H1 (cell line): ENCODE measurements around the gene DAND5. TPM values are rescaled to one million over a fixed set of nuclear protein-coding genes. Genes with fewer than 3 reads are reported as not detected.

Experiments used
- CTCF ChIA-PET: fragments of 300-600 bp; sonication (Branson Sonifier 250); formaldehyde crosslinking; loops from one replicate; lab custom pipeline; 2021; ENCODE audit not compliant: partially characterized antibody; lab: Charles Lee
- POLR2A ChIA-PET: fragments of 300-600 bp; sonication (Branson Sonifier 250); formaldehyde crosslinking; loops from one replicate; lab custom pipeline; 2021; ENCODE audit warnings: inconsistent platforms; ENCODE audit not compliant: partially characterized antibody; lab: Charles Lee
- DNase-seq, 2 experiments: peaks; one replicate each; pipeline versions ENCODE4 v3.0.0 to v3.0.0-alpha.2; 2010 to 2022; ENCODE audit warnings: low spot score in 2 of 2, low read depth in 1 of 2, mixed read lengths in 1 of 2
- FAIRE-seq: peaks from 2 replicates; lab custom pipeline; 2011; peaks lifted over from hg19 to GRCh38; lab: Jason Lieb, UNC
- H2AFZ ChIP-seq: 2 replicates; pipeline ENCODE4 v1.8.1; 2012; ENCODE audit warnings: low read length, inconsistent platforms
- H2AK5ac ChIP-seq: 2 replicates; pipeline ENCODE4 v1.6.1; 2013; ENCODE audit warnings: low read depth, low read length
- H2BK120ac ChIP-seq: replicated peaks from 2 replicates; pipeline ENCODE3; 2013; ENCODE audit warnings: low read depth, low read length, inconsistent platforms
- H2BK12ac ChIP-seq: 2 replicates; pipeline ENCODE4 v1.6.1; 2013; ENCODE audit warnings: low read depth, low read length
- H2BK15ac ChIP-seq: 2 replicates; pipeline ENCODE4 v1.6.1; 2013; ENCODE audit warnings: low read length
- H2BK20ac ChIP-seq: 2 replicates; pipeline ENCODE4 v1.6.1; 2013; ENCODE audit warnings: low read length
- H2BK5ac ChIP-seq: 2 replicates; pipeline ENCODE4 v1.6.1; 2013; ENCODE audit warnings: low read depth, low read length
- H3K14ac ChIP-seq: 2 replicates; pipeline ENCODE4 v1.6.1; 2013; ENCODE audit warnings: inconsistent platforms; ENCODE audit not compliant: insufficient read length
- H3K18ac ChIP-seq: 2 replicates; pipeline ENCODE4 v1.6.1; 2013; ENCODE audit warnings: low read length; ENCODE audit errors: extremely low read depth
- H3K23ac ChIP-seq: 2 replicates; pipeline ENCODE4 v1.6.1; 2013; ENCODE audit warnings: inconsistent platforms; ENCODE audit not compliant: insufficient read length
- H3K23me2 ChIP-seq: 2 replicates; pipeline ENCODE4 v1.6.1; 2013; ENCODE audit warnings: low read depth, low read length
- H3K27ac ChIP-seq: 2 replicates; pipeline ENCODE4 v1.6.1; 2011; ENCODE audit warnings: low read depth, low read length, inconsistent platforms
- H3K27me3 ChIP-seq, 4 experiments: replicated peaks in 1 of 4; 1 replicate in 1 of 4; 2 replicates in 3 of 4; pipeline versions ENCODE4 v1.6.1 to v1.8.1; 2011 to 2013; ENCODE audit warnings: low read length in 3 of 4, mild to moderate bottlenecking in 3 of 4, inconsistent platforms in 2 of 4, mixed read lengths in 2 of 4, moderate library complexity in 1 of 4; ENCODE audit not compliant: control insufficient read depth in 3 of 4, insufficient read depth in 3 of 4; ENCODE audit errors: extremely low read depth in 1 of 4
- H3K36me3 ChIP-seq, 4 experiments: 2 replicates each; pipeline versions ENCODE4 v1.6.1 to v1.8.1; 2011 to 2013; ENCODE audit warnings: mild to moderate bottlenecking in 4 of 4, low read length in 3 of 4, moderate library complexity in 2 of 4, control low read depth in 1 of 4, inconsistent platforms in 1 of 4; ENCODE audit not compliant: insufficient read depth in 4 of 4, control insufficient read depth in 2 of 4
- H3K4ac ChIP-seq: replicated peaks from 2 replicates; pipeline ENCODE3; 2013; ENCODE audit warnings: low read length, low read depth, mixed read lengths, inconsistent platforms; ENCODE audit not compliant: insufficient read length
- H3K4me1 ChIP-seq, 4 experiments: replicated peaks in 1 of 4; 1 replicate in 1 of 4; 2 replicates in 3 of 4; pipeline versions ENCODE4 v1.6.1 to v1.8.1; 2011 to 2013; ENCODE audit warnings: low read length in 3 of 4, inconsistent platforms in 2 of 4, mixed read lengths in 1 of 4; ENCODE audit not compliant: insufficient read depth in 4 of 4, control insufficient read depth in 3 of 4
- H3K4me2 ChIP-seq, 2 experiments: 2 replicates each; pipeline versions ENCODE4 v1.6.1 to v1.8.1; 2011 to 2013; ENCODE audit warnings: low read depth in 2 of 2, low read length in 2 of 2, control low read depth in 1 of 2, inconsistent platforms in 1 of 2, mild to moderate bottlenecking in 1 of 2; ENCODE audit not compliant: insufficient read depth in 1 of 2
- H3K4me3 ChIP-seq, 4 experiments: fragments of 200-600, 300-600 bp in 1 of 4; sonication (generic), shearing (Covaris generic), sonication (Bioruptor Twin) in 1 of 4; 2 replicates each; pipeline versions ENCODE4 v1.5.1 to v1.8.1; 2011 to 2016; ENCODE audit warnings: low read length in 4 of 4, low read depth in 3 of 4, control low read depth in 2 of 4, inconsistent platforms in 2 of 4, mild to moderate bottlenecking in 2 of 4, mixed read lengths in 1 of 4, moderate library complexity in 1 of 4; ENCODE audit not compliant: insufficient read depth in 2 of 4; ENCODE audit errors: extremely low read depth in 1 of 4
- H3K56ac ChIP-seq: replicated peaks from 2 replicates; pipeline ENCODE3; 2013; ENCODE audit warnings: low read depth, mild to moderate bottlenecking, mixed read lengths, low read length, inconsistent platforms; ENCODE audit not compliant: insufficient read length
- H3K79me1 ChIP-seq: 2 replicates; pipeline ENCODE4 v1.6.1; 2013; ENCODE audit warnings: low read depth, low read length, control low read depth
- H3K79me2 ChIP-seq, 2 experiments: 2 replicates each; pipeline versions ENCODE4 v1.6.1 to v1.8.1; 2012 to 2013; ENCODE audit warnings: low read length in 2 of 2, mild to moderate bottlenecking in 2 of 2, inconsistent platforms in 1 of 2; ENCODE audit not compliant: insufficient read depth in 2 of 2, control insufficient read depth in 1 of 2
- H3K9ac ChIP-seq, 4 experiments: replicated peaks in 1 of 4; 1 replicate in 1 of 4; 2 replicates in 3 of 4; pipeline versions ENCODE4 v1.6.1 to v1.8.1; 2011 to 2013; ENCODE audit warnings: low read depth in 3 of 4, low read length in 3 of 4, control low read depth in 2 of 4, mild to moderate bottlenecking in 2 of 4, moderate library complexity in 2 of 4, inconsistent platforms in 1 of 4; ENCODE audit errors: extremely low read depth in 1 of 4
- H3K9me3 ChIP-seq, 2 experiments: 2 replicates each; pipeline versions ENCODE4 v1.6.1 to v1.8.1; 2012 to 2013; ENCODE audit warnings: mild to moderate bottlenecking in 2 of 2, moderate library complexity in 2 of 2, control low read depth in 1 of 2, inconsistent platforms in 1 of 2, low read depth in 1 of 2, low read length in 1 of 2, mixed read lengths in 1 of 2; ENCODE audit not compliant: insufficient read depth in 2 of 2
- H4K20me1 ChIP-seq, 2 experiments: replicated peaks in 1 of 2; 2 replicates each; pipeline versions ENCODE3 to v1.8.1; 2011 to 2013; ENCODE audit warnings: inconsistent platforms in 2 of 2, low read length in 2 of 2, mild to moderate bottlenecking in 1 of 2; ENCODE audit not compliant: insufficient read depth in 2 of 2, control insufficient read depth in 1 of 2
- H4K5ac ChIP-seq: 2 replicates; pipeline ENCODE4 v1.6.1; 2013; ENCODE audit warnings: low read length, low read depth, mixed read lengths, inconsistent platforms; ENCODE audit not compliant: insufficient read length
- H4K8ac ChIP-seq: 2 replicates; pipeline ENCODE4 v1.8.0; 2013; ENCODE audit warnings: mild to moderate bottlenecking, moderate library complexity, low read length, inconsistent platforms; ENCODE audit not compliant: insufficient read depth; ENCODE audit errors: extremely low read depth
- H4K91ac ChIP-seq: replicated peaks from 2 replicates; pipeline ENCODE3; 2013; ENCODE audit warnings: low read length, mixed read lengths, inconsistent platforms; ENCODE audit not compliant: insufficient read length
- BACH1 ChIP-seq: IDR thresholded peaks from 2 replicates; pipeline ENCODE4 v1.6.1; 2012; ENCODE audit warnings: low read length, improper control_type of control experiment
- EP300 ChIP-seq, 2 experiments: IDR thresholded peaks; 1 replicate in 1 of 2; 2 replicates in 1 of 2; pipeline ENCODE4 v1.6.1; 2011 to 2012; ENCODE audit warnings: low read depth in 2 of 2, low read length in 2 of 2, mild to moderate bottlenecking in 2 of 2, borderline replicate concordance in 1 of 2, inconsistent platforms in 1 of 2, moderate library complexity in 1 of 2
- WGBS, 2 experiments: shearing (Covaris generic) in 1 of 2; methylation state at CpG; one replicate each; pipeline versions ENCODE4 v1.1.6 to v1.1.7; 2013 to 2015; ENCODE audit warnings: low lambda C conversion rate in 2 of 2, mixed read lengths in 2 of 2, inconsistent platforms in 1 of 2, low coverage in 1 of 2, missing lambda C conversion rate in 1 of 2; ENCODE audit not compliant: insufficient replicate concordance in 2 of 2, insufficient coverage in 1 of 2, insufficient read length in 1 of 2; ENCODE audit errors: extremely low coverage in 1 of 2, missing lambda C conversion rate in 1 of 2; 5-methylcytosine and 5-hydroxymethylcytosine counted together
- polyA plus RNA-seq, 7 experiments: library from polyadenylated mRNA; depleted of rRNA in 3 of 7; stranded (reverse) in 5 of 7; unstranded in 2 of 7; fragments of >200 nt in 5 of 7; fragments of 200-250 nt in 2 of 7; gene quantifications; 1 replicate in 5 of 7; 2 replicates in 1 of 7; 4 replicates in 1 of 7; pipeline versions ENCODE4 v1.2.1 to v1.2.3, GENCODE V29; 2011 to 2013; ENCODE audit warnings: missing spikeins in 2 of 7, mixed read lengths in 2 of 7
- total RNA-seq: library from RNA; stranded (reverse); fragmentation: NEBNext Ultra II Directional; extraction: Animal tissue kit (Norgen Biotek cat#: 25700); gene quantifications from 2 replicates; pipeline ENCODE4 v1.2.1, GENCODE V29; 2021

Gene DAND5
- total and polyA plus RNA-seq, 2 of the 8 experiments (the other 6 are each of a cell fraction or from before 2014, with no cell fraction given): 0.14 to 0.17 TPM

- H3K14ac ChIP-seq: no peak overlapping the region
- ChIA-PET POLR2A (no interaction called here), CTCF (interaction anchor here (2.7 to 7.7 kb wide), 3 partner anchors 11 to 75 kb away, joined by 9 to 82 read pairs (median 82); no protein-coding TSS in a partner anchor)
- no peak overlapping the region for H4K5ac ChIP-seq
- H3K18ac ChIP-seq: no peak overlapping the region
- H4K8ac ChIP-seq: no peak overlapping the region
- WGBS, 2 experiments: 15% methylated on average over 4 of the region's 4 CpGs; no CpG with 5 or more reads in 1 of the 2 experiments
- H3K36me3 ChIP-seq: peaks cover 0 to under 1% (median 0%) of the 10 kb centered on the region in 4 experiments; a peak in 1 of 8 replicates
- no peak overlapping the region for H3K56ac ChIP-seq
- no peaks in the 10 kb centered on the region for H3K79me1 ChIP-seq
- no peak overlapping the region for H2BK15ac ChIP-seq
- H3K27me3 ChIP-seq: peaks cover 75 to 98% (median 95%) of the 10 kb centered on the region in 4 experiments
- peak overlapping the region in 1 of 2 experiments; percentile 65; a peak in 1 of 4 replicates for H3K4me2 ChIP-seq
- DNase-seq: no peak
- TF ChIP-seq EP300 (IDR thresholded peaks at IDR 0.05; ENCODE audit: borderline replicate concordance in 1 of 2, low read depth in 2 of 2, low read length in 2 of 2): no peak
- TF ChIP-seq BACH1: no peak
- H3K4ac ChIP-seq: no peak overlapping the region
- no peak overlapping the region for H4K91ac ChIP-seq
- H2AFZ ChIP-seq: no peak overlapping the region
- no peak overlapping the region for H2BK120ac ChIP-seq
- no peak overlapping the region for H3K23ac ChIP-seq
- no peak for FAIRE-seq
- no peak overlapping the region for H2AK5ac ChIP-seq
- H3K4me3 ChIP-seq: no peak overlapping the region
- H3K9me3 ChIP-seq: no peaks in the 10 kb centered on the region
- no peak overlapping the region for H2BK20ac ChIP-seq
- H2BK5ac ChIP-seq: no peak overlapping the region
- no peak overlapping the region for H3K27ac ChIP-seq
- no peaks in the 10 kb centered on the region for H3K79me2 ChIP-seq
- H3K9ac ChIP-seq: no peak overlapping the region
- H3K4me1 ChIP-seq: peaks cover 11 to 37% (median 28%) of the 10 kb centered on the region in 4 experiments
- peaks cover 0 to 17% of the 10 kb centered on the region in 2 experiments for H4K20me1 ChIP-seq
- no peak overlapping the region for H2BK12ac ChIP-seq
- H3K23me2 ChIP-seq: no peaks in the 10 kb centered on the region
Measured at GRCh38 chr19:13019332-13019731, 50.0 kb downstream of the DAND5 start.
